ENCODE measurements around the gene HDAC11.

Gene HDAC11

DNA sequence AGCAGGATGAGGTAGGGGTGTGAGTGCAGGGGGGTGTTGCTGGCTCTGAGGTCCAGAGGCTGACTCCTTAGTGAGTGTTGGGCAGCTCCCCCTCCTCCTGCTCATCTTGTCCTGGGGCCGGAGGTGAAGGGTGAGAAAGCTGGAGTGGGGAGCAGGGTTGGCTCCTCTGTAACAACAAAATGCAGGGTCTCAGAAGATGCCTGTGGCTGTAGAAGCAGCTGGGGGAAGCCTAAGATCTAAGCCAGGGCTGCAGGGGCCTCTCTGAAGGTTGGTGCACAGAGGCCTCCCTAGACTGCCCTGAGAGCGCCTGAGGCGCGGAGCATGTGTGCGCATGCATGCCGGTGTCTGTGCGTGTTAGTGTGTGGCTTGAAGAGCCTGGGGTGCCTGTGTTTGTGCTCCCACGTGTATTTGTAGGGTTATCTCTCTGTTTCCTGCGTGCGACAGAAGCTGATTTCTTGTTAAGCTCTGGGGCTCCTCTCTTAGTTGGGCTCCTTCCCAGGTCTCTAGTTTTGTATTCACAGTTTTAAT lies 5.3 kb upstream of the HDAC11 start:
- peaks cover 4% of the 10 kb centered on the region for H3K27me3 ChIP-seq (ENCODE audit: insufficient read depth, poor library complexity, severe bottlenecking)
- H3K4me3 ChIP-seq (replicated peaks; ENCODE audit: insufficient read depth, low read length) = no peak overlapping the region
- no peak overlapping the region for H3K27ac ChIP-seq (replicated peaks)
- no peak for DNase-seq (ENCODE audit: low read depth in 1 of 2, low spot score in 1 of 2)
- TF ChIP-seq SPI1 (IDR thresholded peaks at IDR 0.05; ENCODE audit: borderline replicate concordance, low read depth) (no peak), GABPA (IDR thresholded peaks at IDR 0.05; ENCODE audit: low read depth) (no peak), CTCF (IDR thresholded peaks at IDR 0.05; ENCODE audit: insufficient read depth, low read length) (no peak), POLR2AphosphoS5 (IDR thresholded peaks at IDR 0.05; ENCODE audit: low read depth) (no peak), REST (IDR thresholded peaks at IDR 0.05; ENCODE audit: insufficient replicate concordance, low read depth) (no peak)

DNA sequence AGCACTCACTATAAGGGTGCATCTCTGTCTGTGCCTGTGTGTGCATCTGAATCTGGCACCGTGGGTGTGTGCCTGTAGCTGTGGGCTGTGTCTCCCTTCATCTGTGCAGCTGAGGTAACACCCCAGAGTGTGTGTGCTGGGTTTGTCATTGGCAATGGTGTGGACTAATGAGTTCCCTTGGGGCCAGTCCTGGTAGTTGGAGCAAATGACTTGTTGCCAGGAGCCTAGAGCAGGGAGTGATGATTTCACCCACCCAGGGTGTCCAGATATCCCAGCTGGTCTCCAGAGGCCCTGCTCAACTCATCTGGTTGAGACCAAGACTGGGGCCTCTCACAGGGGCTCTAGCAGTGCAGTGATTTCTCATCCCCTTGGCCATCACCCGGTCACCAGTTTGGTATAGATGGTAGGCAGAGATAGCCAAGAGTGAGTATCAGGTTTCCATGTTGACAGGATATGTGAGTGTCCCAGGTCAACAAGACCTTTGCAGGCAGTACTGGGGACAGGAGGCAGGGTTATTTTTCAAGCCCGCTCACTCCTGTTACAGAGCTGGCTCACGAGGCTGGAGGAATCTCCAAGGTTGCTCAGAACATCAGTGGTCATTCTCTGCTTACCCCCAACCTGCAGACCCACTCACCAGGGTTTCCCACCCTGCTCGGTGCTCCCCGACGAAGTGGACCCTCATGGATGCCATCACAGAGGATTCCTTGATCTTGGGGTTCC lies 4.1 kb upstream of the HDAC11 start:
- H3K27ac ChIP-seq (replicated peaks) = no peak overlapping the region
- TF ChIP-seq SPI1 (IDR thresholded peaks at IDR 0.05; ENCODE audit: borderline replicate concordance, low read depth) = no peak
- no peak for TF ChIP-seq REST (IDR thresholded peaks at IDR 0.05; ENCODE audit: insufficient replicate concordance, low read depth)
- TF ChIP-seq GABPA (IDR thresholded peaks at IDR 0.05; ENCODE audit: low read depth) = no peak
- TF ChIP-seq POLR2AphosphoS5 (IDR thresholded peaks at IDR 0.05; ENCODE audit: low read depth) = no peak
- no peak for TF ChIP-seq CTCF (IDR thresholded peaks at IDR 0.05; ENCODE audit: insufficient read depth, low read length)
- DNase-seq (ENCODE audit: low read depth in 1 of 2, low spot score in 1 of 2) = no peak
- no peak overlapping the region for H3K4me3 ChIP-seq (replicated peaks; ENCODE audit: insufficient read depth, low read length)
- H3K27me3 ChIP-seq (ENCODE audit: insufficient read depth, poor library complexity, severe bottlenecking) = peaks cover 7% of the 10 kb centered on the region

GRCh38 chr3:13477943-13478342 lies 2.2 kb upstream of the HDAC11 start:
- H3K4me3 ChIP-seq (replicated peaks; ENCODE audit: insufficient read depth, low read length) = no peak overlapping the region
- DNase-seq (ENCODE audit: low read depth in 1 of 2, low spot score in 1 of 2) = no peak
- H3K27ac ChIP-seq (replicated peaks) = no peak overlapping the region
- no peak for TF ChIP-seq CTCF (IDR thresholded peaks at IDR 0.05; ENCODE audit: insufficient read depth, low read length)
- no peak for TF ChIP-seq REST (IDR thresholded peaks at IDR 0.05; ENCODE audit: insufficient replicate concordance, low read depth)
- no peak for TF ChIP-seq SPI1 (IDR thresholded peaks at IDR 0.05; ENCODE audit: borderline replicate concordance, low read depth)
- TF ChIP-seq GABPA (IDR thresholded peaks at IDR 0.05; ENCODE audit: low read depth) = no peak
- TF ChIP-seq POLR2AphosphoS5 (IDR thresholded peaks at IDR 0.05; ENCODE audit: low read depth) = no peak
- peaks cover 5% of the 10 kb centered on the region for H3K27me3 ChIP-seq (ENCODE audit: insufficient read depth, poor library complexity, severe bottlenecking)

All from HL-60 (cell line).